Endothelial cell of umbilical vein (primary cell): Measurements from ENCODE around the gene TBRG1. TPM values are rescaled to one million over a fixed set of nuclear protein-coding genes. Genes with fewer than 3 reads are reported as not detected.

Experiments used
- BruUV-seq: library from RNA; stranded (reverse); fragments of 400-500 nt; replicated peaks from 2 replicates; lab custom pipeline; 2021; lab: Mats Ljungman, UMichigan
- CTCF ChIA-PET: fragments of 300-600, 350-600 bp; sonication (Branson Sonifier 250); formaldehyde crosslinking; loops from one replicate; lab custom pipeline; 2021; ENCODE audit warnings: antibody characterized with exemption, inconsistent platforms; lab: Charles Lee
- POLR2A ChIA-PET: fragments of 300-600, 350-600 bp; sonication (Branson Sonifier 250); formaldehyde crosslinking; loops from one replicate; lab custom pipeline; 2021; ENCODE audit warnings: antibody characterized with exemption, inconsistent platforms; lab: Charles Lee
- DNase-seq: peaks from one replicate; pipeline ENCODE4 v3.0.0-alpha.2; 2011; ENCODE audit warnings: low read depth, low spot score
- FAIRE-seq: peaks from 2 replicates; lab custom pipeline; 2011; peaks lifted over from hg19 to GRCh38; lab: Jason Lieb, UNC
- H2AFZ ChIP-seq: 2 replicates; pipeline ENCODE4 v1.6.0; 2012; ENCODE audit warnings: low read depth, low read length, control low read depth, inconsistent platforms
- H3K27ac ChIP-seq: 2 replicates; pipeline ENCODE4 v1.5.1; 2011; ENCODE audit warnings: low read depth, mild to moderate bottlenecking, control low read depth, low read length, moderate library complexity; ENCODE audit not compliant: insufficient read depth
- H3K27me3 ChIP-seq, 2 experiments: 2 replicates each; pipeline versions ENCODE4 v1.6.0 to v1.6.1; 2011; ENCODE audit warnings: low read length in 2 of 2, mixed read lengths in 1 of 2; ENCODE audit not compliant: control insufficient read depth in 2 of 2, insufficient read depth in 2 of 2
- H3K36me3 ChIP-seq, 2 experiments: 2 replicates in 1 of 2; 3 replicates in 1 of 2; pipeline ENCODE4 v1.5.1; 2011; ENCODE audit warnings: low read length in 2 of 2, mild to moderate bottlenecking in 1 of 2, moderate library complexity in 1 of 2; ENCODE audit not compliant: control insufficient read depth in 2 of 2, insufficient read depth in 2 of 2; ENCODE audit errors: extremely low read depth in 1 of 2
- H3K4me1 ChIP-seq: 3 replicates; pipeline ENCODE4 v1.5.1; 2011; ENCODE audit warnings: mild to moderate bottlenecking, low read length; ENCODE audit not compliant: control insufficient read depth, insufficient read depth; ENCODE audit errors: extremely low read depth
- H3K4me2 ChIP-seq: 2 replicates; pipeline ENCODE4 v1.6.1; 2011; ENCODE audit warnings: low read length, control low read depth, mixed read lengths; ENCODE audit not compliant: insufficient read depth
- H3K4me3 ChIP-seq, 3 experiments: fragments of 200-600 bp in 1 of 3; sonication (generic), shearing (Covaris generic) in 1 of 3; replicated peaks in 1 of 3; 2 replicates each; pipeline ENCODE4 v1.5.1; 2011 to 2016; ENCODE audit warnings: control low read depth in 3 of 3, low read length in 3 of 3, mild to moderate bottlenecking in 2 of 3, inconsistent platforms in 1 of 3, low read depth in 1 of 3, moderate library complexity in 1 of 3; ENCODE audit not compliant: insufficient read depth in 1 of 3
- H3K79me2 ChIP-seq: 2 replicates; pipeline ENCODE4 v1.6.0; 2012; ENCODE audit warnings: low read length, inconsistent platforms; ENCODE audit not compliant: control insufficient read depth, insufficient read depth
- H3K9ac ChIP-seq: replicated peaks from 2 replicates; pipeline ENCODE3; 2011; ENCODE audit warnings: low read length, control low read depth; ENCODE audit not compliant: insufficient read depth; ENCODE audit errors: extremely low read depth
- H3K9me1 ChIP-seq: replicated peaks from 3 replicates; pipeline ENCODE4 v1.6.0; 2011; ENCODE audit warnings: mild to moderate bottlenecking, low read length; ENCODE audit not compliant: control insufficient read depth, insufficient read depth; ENCODE audit errors: extremely low read depth
- H3K9me3 ChIP-seq: replicated peaks from 2 replicates; pipeline ENCODE4 v1.5.1; 2012; ENCODE audit warnings: low read length, inconsistent platforms; ENCODE audit not compliant: control insufficient read depth, insufficient read depth
- H4K20me1 ChIP-seq: replicated peaks from 2 replicates; pipeline ENCODE3; 2011; ENCODE audit warnings: mild to moderate bottlenecking, low read length; ENCODE audit not compliant: control insufficient read depth, insufficient read depth; ENCODE audit errors: extremely low read depth
- CTCF ChIP-seq, 2 donors: IDR thresholded peaks; 1 replicate in 1 of 2; 2 replicates in 1 of 2; pipeline ENCODE4 v1.5.1; 2011; ENCODE audit warnings: low read length in 2 of 2, mild to moderate bottlenecking in 2 of 2, moderate library complexity in 2 of 2, control low read depth in 1 of 2, inconsistent platforms in 1 of 2, low read depth in 1 of 2; ENCODE audit not compliant: insufficient read depth in 1 of 2; ENCODE audit errors: extremely low read depth in 1 of 2
- EZH2 ChIP-seq: IDR thresholded peaks from 2 replicates; pipeline ENCODE4 v1.6.1; 2012; ENCODE audit warnings: borderline replicate concordance, low read depth, mild to moderate bottlenecking, moderate library complexity, low read length, inconsistent platforms; ENCODE audit not compliant: severe bottlenecking
- FOS ChIP-seq: IDR thresholded peaks from 2 replicates; pipeline ENCODE4 v1.6.1; 2011; ENCODE audit warnings: mild to moderate bottlenecking, low read length, moderate library complexity, borderline replicate concordance; ENCODE audit not compliant: insufficient read depth
- GATA2 ChIP-seq: IDR thresholded peaks from 2 replicates; pipeline ENCODE4 v1.7.0; 2011; ENCODE audit warnings: low read depth, mild to moderate bottlenecking, moderate library complexity, mixed read lengths, low read length; ENCODE audit not compliant: insufficient read length, insufficient read depth
- JUN ChIP-seq: IDR thresholded peaks from 2 replicates; pipeline ENCODE4 v1.6.1; 2011; ENCODE audit warnings: borderline replicate concordance, low read depth; ENCODE audit not compliant: insufficient read length, insufficient read depth
- MAX ChIP-seq: IDR thresholded peaks from 2 replicates; pipeline ENCODE4 v1.6.1; 2011; ENCODE audit not compliant: insufficient read depth, insufficient read length
- MYC ChIP-seq: IDR thresholded peaks from one replicate; pipeline ENCODE4 v1.6.1; 2011; ENCODE audit warnings: mild to moderate bottlenecking, low read depth, low read length
- POLR2A ChIP-seq: IDR thresholded peaks from 2 replicates; pipeline ENCODE4 v1.6.1; 2012; ENCODE audit warnings: low read depth, mild to moderate bottlenecking, control low read depth, low read length
- POLR2AphosphoS5 ChIP-seq: IDR thresholded peaks from 2 replicates; pipeline ENCODE4 v1.6.1; 2012; ENCODE audit warnings: low read depth, mild to moderate bottlenecking, control low read depth, low read length, moderate library complexity; ENCODE audit not compliant: insufficient read depth
- dilution Hi-C: fragments of 300-500 bp; cut with MboI; formaldehyde crosslinking; loops from one replicate; pipeline ENCODE4 v1.15.0; 2019; ENCODE audit warnings: low sequenced_read_pairs; ENCODE audit not compliant: extremely low pct_ligation_motif_present
- intact Hi-C: fragments of 100-400 bp; cut with micrococcal nuclease; formaldehyde crosslinking; loops from one replicate; pipeline ENCODE4 v1.10.0; 2022
- polyA plus RNA-seq, 4 experiments: library from polyadenylated mRNA; depleted of rRNA in 3 of 4; stranded (reverse) in 3 of 4; unstranded in 1 of 4; fragments of >200 nt; gene quantifications; 2 replicates each; pipeline versions ENCODE4 v1.2.1 to v1.2.3, GENCODE V29; 2011 to 2012; ENCODE audit warnings: missing spikeins in 1 of 4
- total RNA-seq: library from RNA; stranded (reverse); gene quantifications from 2 replicates; pipeline ENCODE4 v1.2.3, GENCODE V29; 2021

The TBRG1 gene
- total and polyA plus RNA-seq, 2 donors (not counting 3 experiments of a cell fraction or from before 2014, with no cell fraction given): 22.4 to 29.6 TPM

- no peak overlapping the region for H3K4me2 ChIP-seq
- H2AFZ ChIP-seq: no peak overlapping the region
- TF ChIP-seq GATA2 (no peak), MYC (no peak), POLR2AphosphoS5 (no peak), FOS (no peak), JUN (no peak), MAX (no peak), POLR2A (no peak), CTCF (IDR thresholded peaks at IDR 0.05; ENCODE audit: extremely low read depth in 1 of 2, insufficient read depth in 1 of 2, low read depth in 1 of 2, low read length in 2 of 2) (no peak), EZH2 (no peak)
- intact Hi-C loops (no loop called here), dilution Hi-C loops (no loop called here)
- H3K9me3 ChIP-seq: no peaks in the 10 kb centered on the region
- POLR2A ChIA-PET: no interaction called here
- H3K36me3 ChIP-seq: no peaks in the 10 kb centered on the region
- no peaks in the 10 kb centered on the region for H3K9me1 ChIP-seq
- H3K4me3 ChIP-seq: no peak overlapping the region
- no TSS peak for BruUV-seq
- H3K27me3 ChIP-seq: no peaks in the 10 kb centered on the region
- H4K20me1 ChIP-seq: no peaks in the 10 kb centered on the region
- H3K4me1 ChIP-seq: peaks cover 5% of the 10 kb centered on the region
- H3K9ac ChIP-seq: no peak overlapping the region
- no peak for DNase-seq
- H3K79me2 ChIP-seq: no peaks in the 10 kb centered on the region
- no peak for FAIRE-seq
- CTCF ChIA-PET: no interaction called here
- no peak overlapping the region for H3K27ac ChIP-seq
Observed at GRCh38 chr11:124681421-124681820, 58.8 kb downstream of the TBRG1 start.
